OCI-LY7 (cell line): ENCODE data around the gene MEIOB. TPM values are rescaled to one million over a fixed set of nuclear protein-coding genes. Genes with fewer than 3 reads are reported as not detected.

Experiments used
- BruUV-seq: library from RNA; stranded (reverse); fragments of 400-500 nt; replicated peaks from 2 replicates; lab custom pipeline; 2021; lab: Mats Ljungman, UMichigan
- CTCF ChIA-PET: fragments of 300-600 bp; sonication (Branson Sonifier 250); formaldehyde crosslinking; loops from one replicate; lab custom pipeline; 2022; ENCODE audit warnings: antibody characterized with exemption; ENCODE audit not compliant: unreplicated experiment; lab: Charles Lee
- POLR2A ChIA-PET: fragments of 300-600 bp; sonication (Branson Sonifier 250); formaldehyde crosslinking; loops from one replicate; lab custom pipeline; 2022; ENCODE audit warnings: antibody characterized with exemption; lab: Charles Lee
- DNase-seq: peaks from one replicate; pipeline ENCODE4 v3.0.0-alpha.2; 2015; ENCODE audit warnings: low spot score
- H2AFZ ChIP-seq: fragments of 200-600 bp; sonication (generic), shearing (Covaris generic); 2 replicates; pipeline ENCODE4 v1.6.1; 2014; ENCODE audit warnings: mild to moderate bottlenecking, antibody characterized with exemption, low read length, moderate library complexity
- H3K27ac ChIP-seq: fragments of 200-600 bp; sonication (generic); 2 replicates; pipeline ENCODE4 v1.5.1; 2014; ENCODE audit warnings: mixed run types, low read depth, mild to moderate bottlenecking, moderate library complexity, low read length, inconsistent platforms; ENCODE audit not compliant: poor library complexity, severe bottlenecking
- H3K36me3 ChIP-seq: fragments of 200-600 bp; sonication (generic); 2 replicates; pipeline ENCODE4 v1.6.1; 2014; ENCODE audit warnings: mild to moderate bottlenecking, antibody characterized with exemption, low read length, moderate library complexity, mixed read lengths; ENCODE audit not compliant: insufficient read depth
- H3K4me1 ChIP-seq: fragments of 200-600 bp; sonication (generic); 2 replicates; pipeline ENCODE4 v1.5.1; 2014; ENCODE audit warnings: mild to moderate bottlenecking, low read length; ENCODE audit not compliant: insufficient read depth, poor library complexity, severe bottlenecking
- H3K4me2 ChIP-seq: fragments of 200-600 bp; sonication (generic); 2 replicates; pipeline ENCODE4 v1.6.1; 2014; ENCODE audit warnings: mild to moderate bottlenecking, low read length
- H3K4me3 ChIP-seq: fragments of 200-600 bp; sonication (generic); 2 replicates; pipeline ENCODE4 v1.5.1; 2014; ENCODE audit warnings: mild to moderate bottlenecking, low read depth, low read length; ENCODE audit not compliant: poor library complexity, severe bottlenecking
- H3K79me2 ChIP-seq: fragments of 200-600 bp; sonication (generic); 2 replicates; pipeline ENCODE4 v1.6.1; 2016; ENCODE audit warnings: low read depth, mild to moderate bottlenecking, low read length, moderate library complexity, mixed read lengths; ENCODE audit not compliant: insufficient read depth
- H3K9me2 ChIP-seq: fragments of 200-600 bp; sonication (generic); 2 replicates; pipeline ENCODE4 v1.6.1; 2016; ENCODE audit warnings: mild to moderate bottlenecking, low read length, mixed read lengths; ENCODE audit not compliant: insufficient read depth
- H3K9me3 ChIP-seq: fragments of 200-600 bp; sonication (generic); 2 replicates; pipeline ENCODE4 v1.6.1; 2014; ENCODE audit warnings: mild to moderate bottlenecking, mixed run types, low read length, mixed read lengths
- H4K20me1 ChIP-seq: fragments of 200-600 bp; sonication (generic); 2 replicates; pipeline ENCODE4 v1.6.1; 2014; ENCODE audit warnings: mild to moderate bottlenecking, antibody characterized with exemption, low read length, moderate library complexity, mixed read lengths; ENCODE audit not compliant: insufficient read depth
- EZH2phosphoT487 ChIP-seq: fragments of 200-600 bp; sonication (generic); IDR thresholded peaks from 2 replicates; pipeline ENCODE4 v1.6.1; 2018; ENCODE audit warnings: low read depth, borderline replicate concordance, mild to moderate bottlenecking, mixed run types, antibody characterized with exemption, low read length, moderate library complexity, mixed read lengths
- intact Hi-C: fragments of 100-400 bp; cut with micrococcal nuclease; formaldehyde crosslinking; loops from one replicate; pipeline ENCODE4 v1.10.0; 2022; ENCODE audit not compliant: unreplicated experiment
- total RNA-seq, 2 experiments: library from RNA; depleted of rRNA in 1 of 2; stranded (reverse); fragments of >200 nt in 1 of 2; shearing (Covaris generic) in 1 of 2; gene quantifications; 2 replicates each; pipeline ENCODE4 v1.2.3, GENCODE V29; 2014 to 2022
- TF ChIP-seq, protein P1 (sequence below): fragments of 200-600 bp; sonication (generic); conservative IDR thresholded peaks from 2 replicates; pipeline ENCODE4 v1.5.1; 2014; ENCODE audit warnings: mild to moderate bottlenecking, antibody characterized with exemption, low read length, moderate library complexity, mixed read lengths

Gene MEIOB
- total RNA-seq, 2 experiments from 2014 or later = not detected

DNA sequence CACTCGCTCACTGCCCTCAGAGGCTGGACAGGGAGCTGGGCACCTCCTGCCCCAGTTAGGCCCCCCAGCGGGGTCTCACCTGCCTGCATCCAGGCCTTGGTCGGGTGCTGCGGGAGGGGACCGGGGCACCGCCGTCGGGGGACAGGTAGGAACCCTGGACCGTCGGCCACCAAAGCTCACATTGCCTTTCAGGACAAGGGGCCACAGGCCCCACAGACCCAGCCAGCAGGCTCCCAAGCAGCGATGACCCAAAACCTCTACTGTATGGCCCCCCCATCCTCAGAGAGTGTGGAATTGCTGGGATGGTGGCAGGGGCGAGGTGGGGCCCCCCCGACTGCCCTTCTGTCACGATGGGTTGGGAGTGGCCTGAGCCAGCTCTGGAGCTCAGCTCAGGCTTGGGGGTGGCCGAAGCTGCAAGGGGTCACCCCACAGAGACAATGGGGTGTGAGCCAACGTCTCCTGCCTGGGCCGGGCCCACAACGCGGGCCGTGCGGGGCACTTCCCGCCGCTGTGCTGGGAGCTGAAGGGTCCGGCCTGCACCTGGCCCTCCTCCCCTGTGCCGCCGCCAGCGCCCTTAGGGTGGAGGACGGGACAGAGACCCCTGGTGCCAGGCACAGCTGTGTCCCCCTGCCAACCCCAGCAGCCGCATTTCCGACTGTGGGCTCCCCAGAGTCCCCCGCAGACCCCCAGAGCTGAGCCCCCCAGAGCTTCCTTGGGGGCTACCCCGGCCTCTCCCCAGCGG, 79.0 kb downstream of the MEIOB start:
- no peak overlapping the region for H3K4me2 ChIP-seq
- POLR2A ChIA-PET = no interaction called here
- TF ChIP-seq, protein P1, sequence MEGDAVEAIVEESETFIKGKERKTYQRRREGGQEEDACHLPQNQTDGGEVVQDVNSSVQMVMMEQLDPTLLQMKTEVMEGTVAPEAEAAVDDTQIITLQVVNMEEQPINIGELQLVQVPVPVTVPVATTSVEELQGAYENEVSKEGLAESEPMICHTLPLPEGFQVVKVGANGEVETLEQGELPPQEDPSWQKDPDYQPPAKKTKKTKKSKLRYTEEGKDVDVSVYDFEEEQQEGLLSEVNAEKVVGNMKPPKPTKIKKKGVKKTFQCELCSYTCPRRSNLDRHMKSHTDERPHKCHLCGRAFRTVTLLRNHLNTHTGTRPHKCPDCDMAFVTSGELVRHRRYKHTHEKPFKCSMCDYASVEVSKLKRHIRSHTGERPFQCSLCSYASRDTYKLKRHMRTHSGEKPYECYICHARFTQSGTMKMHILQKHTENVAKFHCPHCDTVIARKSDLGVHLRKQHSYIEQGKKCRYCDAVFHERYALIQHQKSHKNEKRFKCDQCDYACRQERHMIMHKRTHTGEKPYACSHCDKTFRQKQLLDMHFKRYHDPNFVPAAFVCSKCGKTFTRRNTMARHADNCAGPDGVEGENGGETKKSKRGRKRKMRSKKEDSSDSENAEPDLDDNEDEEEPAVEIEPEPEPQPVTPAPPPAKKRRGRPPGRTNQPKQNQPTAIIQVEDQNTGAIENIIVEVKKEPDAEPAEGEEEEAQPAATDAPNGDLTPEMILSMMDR = no peak
- no peak for TF ChIP-seq EZH2phosphoT487
- intact Hi-C loops = no loop called here
- 0 out of 2 replicates have a peak, but pooled peaks cover 8% of the 10 kb centered on the region for H3K9me3 ChIP-seq
- BruUV-seq = no TSS peak
- no peaks in the 10 kb centered on the region for H3K79me2 ChIP-seq
- H2AFZ ChIP-seq = no peak overlapping the region
- CTCF ChIA-PET = no interaction called here
- H3K27ac ChIP-seq = no peak overlapping the region
- H3K4me3 ChIP-seq = no peak overlapping the region
- no peaks in the 10 kb centered on the region for H3K4me1 ChIP-seq
- H3K36me3 ChIP-seq = peaks cover 22% of the 10 kb centered on the region; the same call in 1 of the 2 replicates
- no peaks in the 10 kb centered on the region for H3K9me2 ChIP-seq
- no peaks in the 10 kb centered on the region for H4K20me1 ChIP-seq
- DNase-seq = no peak

DNA sequence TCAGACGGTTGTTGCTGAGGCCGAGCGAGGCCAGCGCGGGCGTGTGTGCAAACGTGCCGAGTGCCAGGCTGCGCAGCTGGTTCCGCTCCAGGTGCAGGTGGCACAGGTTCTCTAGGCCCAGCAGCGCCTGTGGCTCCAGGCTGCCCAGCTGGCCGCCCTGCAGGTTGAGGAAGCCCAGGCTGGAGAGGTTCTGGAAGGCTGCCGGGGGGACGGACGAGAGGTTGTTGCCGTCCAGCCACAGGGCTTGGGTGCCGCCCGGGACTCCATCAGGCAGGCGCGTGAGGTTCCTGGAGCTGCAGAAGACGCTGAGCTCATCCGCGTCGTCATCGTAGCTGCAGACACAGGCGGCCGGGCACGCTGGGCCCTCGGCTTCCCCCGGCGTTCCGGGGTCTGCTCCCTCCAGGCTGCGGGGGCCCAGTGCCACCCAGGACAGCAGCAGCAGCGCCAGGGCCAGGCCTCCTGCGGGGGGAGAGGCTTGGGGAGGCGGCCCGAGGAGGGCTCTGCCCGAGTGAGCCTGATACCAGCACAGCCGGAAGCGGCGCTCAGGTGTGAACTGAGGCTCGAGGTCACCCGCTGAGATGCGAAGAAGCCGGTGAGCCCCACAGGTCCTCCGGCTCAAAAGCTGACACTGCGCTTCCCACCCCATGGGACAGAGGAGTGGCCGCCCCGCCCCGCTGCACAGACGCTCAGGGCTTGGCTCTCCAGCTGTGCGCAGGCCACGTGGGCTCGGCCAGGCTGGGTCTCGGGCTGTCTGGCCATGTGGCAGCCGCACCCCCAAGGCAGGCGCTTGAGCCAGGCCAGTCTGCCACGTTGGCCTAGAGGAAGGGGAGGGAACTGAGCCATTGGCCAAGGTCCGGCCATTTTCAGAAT, 79.8 kb downstream of the MEIOB start:
- H3K4me2 ChIP-seq = no peak overlapping the region
- no peak overlapping the region for H3K27ac ChIP-seq
- H3K4me1 ChIP-seq = no peaks in the 10 kb centered on the region
- intact Hi-C loops = no loop called here
- no peak overlapping the region for H3K4me3 ChIP-seq
- no peaks in the 10 kb centered on the region for H3K79me2 ChIP-seq
- no TSS peak for BruUV-seq
- DNase-seq = no peak
- peaks cover 28% of the 10 kb centered on the region; the same call in 1 of the 2 replicates for H3K36me3 ChIP-seq
- 0 out of 2 replicates have a peak, but pooled peaks cover under 1% of the 10 kb centered on the region for H3K9me3 ChIP-seq
- no peak overlapping the region for H2AFZ ChIP-seq
- no peaks in the 10 kb centered on the region for H3K9me2 ChIP-seq
- H4K20me1 ChIP-seq = no peaks in the 10 kb centered on the region
- CTCF ChIA-PET = no interaction called here
- POLR2A ChIA-PET = no interaction called here
- no peak for TF ChIP-seq EZH2phosphoT487
- TF ChIP-seq, protein P1 = no peak
